Esophagus (tissue), 2 donors: ENCODE data around the gene NUP107. TPM values are rescaled to one million over a fixed set of nuclear protein-coding genes. Genes with fewer than 3 reads are reported as not detected.
"Not testable (repeated sequence)": the region's sequence is repeated elsewhere in the genome, so short reads cannot be mapped to it uniquely, and the experiment has no call there.

Source experiments
- H3K27ac ChIP-seq, 2 donors: one replicate each; pipeline ENCODE4 v1.5.1; 2013; ENCODE audit warnings: low read depth in 2 of 2, mild to moderate bottlenecking in 2 of 2, inconsistent platforms in 1 of 2, low read length in 1 of 2, moderate library complexity in 1 of 2
- H3K27me3 ChIP-seq, 2 donors: one replicate each; pipeline ENCODE4 v1.6.1; 2013; ENCODE audit warnings: low read length in 2 of 2, control low read depth in 1 of 2, mild to moderate bottlenecking in 1 of 2; ENCODE audit not compliant: insufficient read depth in 2 of 2, control insufficient read depth in 1 of 2
- H3K36me3 ChIP-seq, 2 donors: one replicate each; pipeline ENCODE4 v1.6.1; 2013; ENCODE audit warnings: low read length in 1 of 2; ENCODE audit not compliant: control insufficient read depth in 2 of 2, insufficient read depth in 2 of 2
- H3K4me1 ChIP-seq, 2 donors: one replicate each; pipeline ENCODE4 v1.6.1; 2013; ENCODE audit warnings: low read length in 1 of 2; ENCODE audit not compliant: control insufficient read depth in 2 of 2, insufficient read depth in 2 of 2
- H3K4me3 ChIP-seq, 2 donors: one replicate each; pipeline ENCODE4 v1.5.1; 2013; ENCODE audit warnings: low read length in 2 of 2, mild to moderate bottlenecking in 2 of 2, low read depth in 1 of 2, moderate library complexity in 1 of 2
- H3K9me3 ChIP-seq, 2 donors: one replicate each; pipeline ENCODE4 v1.6.1; 2013; ENCODE audit warnings: mild to moderate bottlenecking in 2 of 2, low read depth in 1 of 2, low read length in 1 of 2, moderate library complexity in 1 of 2; ENCODE audit not compliant: control insufficient read depth in 2 of 2, insufficient read depth in 1 of 2
- WGBS, 2 donors: extraction: QIAGEN DNeasy Blood & Tissue Kit; methylation state at CpG; one replicate each; pipeline ENCODE4 v1.1.7; 2013; 5-methylcytosine and 5-hydroxymethylcytosine counted together
- polyA plus RNA-seq, 2 donors: library from polyadenylated mRNA; stranded (reverse); fragments of 200-250 nt; gene quantifications; one replicate each; pipeline ENCODE4 v1.2.3, GENCODE V29; 2013
- donor health status: healthy with polysubstance abuse.
- donor health status: Bipolar disorder and iron deficiency.

Gene NUP107
- polyA plus RNA-seq, 2 donors = 13.6 to 14.8 TPM

GRCh38 chr12:68665016-68665569 lies 21.7 kb upstream of the NUP107 start:
- Histone ChIP-seq H3K27ac (no peak overlapping the region), H3K4me1 (no peaks in the 10 kb centered on the region), H3K4me3 (no peak overlapping the region), H3K27me3 (no peaks in the 10 kb centered on the region), H3K36me3 (no peaks in the 10 kb centered on the region), H3K9me3 (no peaks in the 10 kb centered on the region)
- 71 to 82% methylated on average over 3 of the region's 3 CpGs for WGBS, 2 donors

- Histone ChIP-seq H3K27me3 (no peaks in the 10 kb centered on the region), H3K4me1 (no peaks in the 10 kb centered on the region), H3K9me3 (no peaks in the 10 kb centered on the region), H3K27ac (no peak overlapping the region), H3K36me3 (no peaks in the 10 kb centered on the region), H3K4me3 (no peak overlapping the region)
- 80 to 81% methylated on average over 1 of the region's 1 CpG for WGBS, 2 donors
Measured at GRCh38 chr12:68667291-68667690, 19.5 kb upstream of the NUP107 start.

GRCh38 chr12:68667896-68668295 lies 18.9 kb upstream of the NUP107 start:
- no peaks in the 10 kb centered on the region for H3K27me3 ChIP-seq
- H3K4me3 ChIP-seq = no peak overlapping the region
- H3K9me3 ChIP-seq = no peaks in the 10 kb centered on the region
- no peaks in the 10 kb centered on the region for H3K36me3 ChIP-seq
- 40 to 55% methylated on average over 1 of the region's 1 CpG for WGBS, 2 donors
- no peak overlapping the region for H3K27ac ChIP-seq
- H3K4me1 ChIP-seq = no peaks in the 10 kb centered on the region

GRCh38 chr12:68671179-68671578 lies 15.6 kb upstream of the NUP107 start:
- Histone ChIP-seq H3K36me3 (no peaks in the 10 kb centered on the region), H3K4me3 (no peak overlapping the region), H3K9me3 (no peaks in the 10 kb centered on the region), H3K4me1 (no peaks in the 10 kb centered on the region), H3K27ac (no peak overlapping the region), H3K27me3 (no peaks in the 10 kb centered on the region)
- WGBS, 2 donors = 78 to 92% methylated on average over 4 of the region's 4 CpGs

- H3K4me3 ChIP-seq = no peak overlapping the region
- H3K9me3 ChIP-seq = no peaks in the 10 kb centered on the region
- H3K27me3 ChIP-seq = no peaks in the 10 kb centered on the region
- H3K36me3 ChIP-seq = no peaks in the 10 kb centered on the region
- WGBS, 2 donors = 75 to 77% methylated on average over 4 of the region's 4 CpGs
- H3K4me1 ChIP-seq = no peaks in the 10 kb centered on the region
- no peak overlapping the region for H3K27ac ChIP-seq
Measured at GRCh38 chr12:68673788-68674187, 13.0 kb upstream of the NUP107 start.

- Histone ChIP-seq H3K27ac (no peak overlapping the region), H3K9me3 (no peaks in the 10 kb centered on the region), H3K4me1 (no peaks in the 10 kb centered on the region), H3K27me3 (no peaks in the 10 kb centered on the region), H3K36me3 (no peaks in the 10 kb centered on the region), H3K4me3 (no peak overlapping the region)
Measured at GRCh38 chr12:68674376-68674775, 12.4 kb upstream of the NUP107 start.

GRCh38 chr12:68675101-68675842 lies 11.5 kb upstream of the NUP107 start:
- no peaks in the 10 kb centered on the region for H3K36me3 ChIP-seq
- H3K4me1 ChIP-seq = no peaks in the 10 kb centered on the region
- 46 to 50% methylated on average over 5 of the region's 5 CpGs for WGBS, 2 donors
- H3K9me3 ChIP-seq = no peaks in the 10 kb centered on the region
- no peaks in the 10 kb centered on the region for H3K27me3 ChIP-seq
- H3K27ac ChIP-seq = peak overlapping the region in 1 of 2 donors; percentile 42
- no peak overlapping the region for H3K4me3 ChIP-seq

- not testable (repeated sequence) for H3K27ac ChIP-seq, H3K27me3 ChIP-seq, H3K4me1 ChIP-seq, H3K36me3 ChIP-seq, H3K9me3 ChIP-seq, H3K4me3 ChIP-seq
- WGBS, 2 donors = 93 to 94% methylated on average over 5 of the region's 5 CpGs
Measured at GRCh38 chr12:68676854-68677253, 9.9 kb upstream of the NUP107 start.

GRCh38 chr12:68686262-68686594 lies 550 bp upstream of the NUP107 start:
- H3K27me3 ChIP-seq = no peaks in the 10 kb centered on the region
- 34 to 38% methylated on average over 3 of the region's 3 CpGs for WGBS, 2 donors
- H3K9me3 ChIP-seq = no peaks in the 10 kb centered on the region
- H3K36me3 ChIP-seq = peaks cover 0 to 3% of the 10 kb centered on the region in 2 donors
- H3K4me1 ChIP-seq = no peaks in the 10 kb centered on the region
- H3K27ac ChIP-seq = peak overlapping the region; percentile 67 to 88
- H3K4me3 ChIP-seq = peak overlapping the region; percentile 76 to 99

- Histone ChIP-seq H3K9me3 (no peaks in the 10 kb centered on the region), H3K27me3 (no peaks in the 10 kb centered on the region), H3K36me3 (peaks cover 4 to 10% of the 10 kb centered on the region in 2 donors), H3K4me1 (no peaks in the 10 kb centered on the region), H3K27ac (no peak overlapping the region), H3K4me3 (no peak overlapping the region)
Measured at GRCh38 chr12:68695454-68695853, 8.7 kb downstream of the NUP107 start.
